Measurements from ENCODE around the gene FHIT.

- TF ChIP-seq POLR2AphosphoS5 (IDR thresholded peaks at IDR 0.05; ENCODE audit: low read depth, low read length), result no peak
- TF ChIP-seq, protein P1, sequence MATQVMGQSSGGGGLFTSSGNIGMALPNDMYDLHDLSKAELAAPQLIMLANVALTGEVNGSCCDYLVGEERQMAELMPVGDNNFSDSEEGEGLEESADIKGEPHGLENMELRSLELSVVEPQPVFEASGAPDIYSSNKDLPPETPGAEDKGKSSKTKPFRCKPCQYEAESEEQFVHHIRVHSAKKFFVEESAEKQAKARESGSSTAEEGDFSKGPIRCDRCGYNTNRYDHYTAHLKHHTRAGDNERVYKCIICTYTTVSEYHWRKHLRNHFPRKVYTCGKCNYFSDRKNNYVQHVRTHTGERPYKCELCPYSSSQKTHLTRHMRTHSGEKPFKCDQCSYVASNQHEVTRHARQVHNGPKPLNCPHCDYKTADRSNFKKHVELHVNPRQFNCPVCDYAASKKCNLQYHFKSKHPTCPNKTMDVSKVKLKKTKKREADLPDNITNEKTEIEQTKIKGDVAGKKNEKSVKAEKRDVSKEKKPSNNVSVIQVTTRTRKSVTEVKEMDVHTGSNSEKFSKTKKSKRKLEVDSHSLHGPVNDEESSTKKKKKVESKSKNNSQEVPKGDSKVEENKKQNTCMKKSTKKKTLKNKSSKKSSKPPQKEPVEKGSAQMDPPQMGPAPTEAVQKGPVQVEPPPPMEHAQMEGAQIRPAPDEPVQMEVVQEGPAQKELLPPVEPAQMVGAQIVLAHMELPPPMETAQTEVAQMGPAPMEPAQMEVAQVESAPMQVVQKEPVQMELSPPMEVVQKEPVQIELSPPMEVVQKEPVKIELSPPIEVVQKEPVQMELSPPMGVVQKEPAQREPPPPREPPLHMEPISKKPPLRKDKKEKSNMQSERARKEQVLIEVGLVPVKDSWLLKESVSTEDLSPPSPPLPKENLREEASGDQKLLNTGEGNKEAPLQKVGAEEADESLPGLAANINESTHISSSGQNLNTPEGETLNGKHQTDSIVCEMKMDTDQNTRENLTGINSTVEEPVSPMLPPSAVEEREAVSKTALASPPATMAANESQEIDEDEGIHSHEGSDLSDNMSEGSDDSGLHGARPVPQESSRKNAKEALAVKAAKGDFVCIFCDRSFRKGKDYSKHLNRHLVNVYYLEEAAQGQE (IDR thresholded peaks at IDR 0.05; ENCODE audit: insufficient read depth in 1 of 2, low read depth in 2 of 2, low read length in 2 of 2), result no peak
- TF ChIP-seq TAF1 (IDR thresholded peaks at IDR 0.05; ENCODE audit: borderline replicate concordance, insufficient read depth, low read length), result no peak
- no peak for TF ChIP-seq SIN3A (IDR thresholded peaks at IDR 0.05; ENCODE audit: borderline replicate concordance, insufficient read depth, low read length)
- no peak for TF ChIP-seq FOXP2 (optimal IDR thresholded peaks at IDR 0.05; ENCODE audit: borderline replicate concordance, extremely low read depth, extremely low read length, insufficient read depth)
These were observed 51.0 kb downstream of the FHIT start for GRCh38 chr3:61200270-61200669.
